WTC11 (cell line): ENCODE measurements around the gene MAP3K1. TPM values are rescaled to one million over a fixed set of nuclear protein-coding genes. Genes with fewer than 3 reads are reported as not detected.

Experiments
- ATAC-seq: fragments of 200-7000 bp; cut with Tn5 transposase; 2 replicates; pipeline ENCODE4 v1.10.0; 2021; ENCODE audit warnings: mild to moderate bottlenecking, moderate library complexity
- CTCF ChIA-PET: fragments of 300-600 bp; sonication (Branson Sonifier 250); formaldehyde crosslinking; loops from one replicate; lab custom pipeline; 2021; ENCODE audit warnings: antibody characterized with exemption; lab: Charles Lee
- POLR2A ChIA-PET: fragments of 350-600 bp; sonication (Branson Sonifier 250); formaldehyde crosslinking; loops from one replicate; lab custom pipeline; 2021; ENCODE audit warnings: antibody characterized with exemption; lab: Charles Lee
- DNase-seq: peaks from one replicate; pipeline ENCODE4 v3.0.0; 2021; ENCODE audit warnings: low spot score
- H3K27ac Mint-ChIP-seq: 2 replicates; pipeline ENCODE4 v1.8.0; 2021; ENCODE audit warnings: mixed read lengths
- H3K27me3 Mint-ChIP-seq: 2 replicates; pipeline ENCODE4 v1.8.0; 2021; ENCODE audit warnings: low read depth, mild to moderate bottlenecking, moderate library complexity, mixed read lengths
- H3K36me3 Mint-ChIP-seq: 2 replicates; pipeline ENCODE4 v1.8.0; 2021; ENCODE audit warnings: mixed read lengths
- H3K4me1 Mint-ChIP-seq: 2 replicates; pipeline ENCODE4 v1.8.0; 2022; ENCODE audit warnings: mixed read lengths
- H3K4me3 Mint-ChIP-seq: 2 replicates; pipeline ENCODE4 v1.8.0; 2021; ENCODE audit warnings: mild to moderate bottlenecking, moderate library complexity, mixed read lengths
- H3K9me3 Mint-ChIP-seq: 2 replicates; pipeline ENCODE4 v1.8.0; 2021; ENCODE audit warnings: mixed read lengths
- CREM ChIP-seq: sonication (generic); formaldehyde crosslinking; IDR thresholded peaks from 2 replicates; pipeline ENCODE4 v1.8.1; 2022; ENCODE audit warnings: mild to moderate bottlenecking, missing genetic modification reagents, moderate library complexity
- FOXJ3 ChIP-seq: sonication (generic); formaldehyde crosslinking; IDR thresholded peaks from 2 replicates; pipeline ENCODE4 v1.9.0; 2021; ENCODE audit warnings: missing genetic modification reagents, mild to moderate bottlenecking, borderline replicate concordance
- FOXK1 ChIP-seq: sonication (generic); formaldehyde crosslinking; IDR thresholded peaks from 2 replicates; pipeline ENCODE4 v1.8.0; 2022; ENCODE audit warnings: mild to moderate bottlenecking, moderate library complexity, missing genetic modification reagents
- GABPB1 ChIP-seq: sonication (generic); formaldehyde crosslinking; IDR thresholded peaks from 2 replicates; pipeline ENCODE4 v1.8.1; 2023; ENCODE audit warnings: mild to moderate bottlenecking, missing genetic modification reagents
- MXD4 ChIP-seq: fragments of 250-450 bp; sonication (Bioruptor Pico); IDR thresholded peaks from 2 replicates; pipeline ENCODE4 v1.8.0; 2021; ENCODE audit warnings: mild to moderate bottlenecking, moderate library complexity, borderline replicate concordance
- MYBL2 ChIP-seq: sonication (generic); formaldehyde crosslinking; IDR thresholded peaks from 2 replicates; pipeline ENCODE4 v1.8.1; 2023; ENCODE audit warnings: mild to moderate bottlenecking, moderate library complexity, missing genetic modification reagents
- NFATC4 ChIP-seq: fragments of 250-450 bp; sonication (Bioruptor Pico); IDR thresholded peaks from 2 replicates; pipeline ENCODE4 v1.9.0; 2021; ENCODE audit warnings: mild to moderate bottlenecking
- NR3C1 ChIP-seq: sonication (generic); formaldehyde crosslinking; conservative IDR thresholded peaks from 2 replicates; pipeline ENCODE4 v1.8.1; 2023; ENCODE audit warnings: low read depth, mild to moderate bottlenecking, missing genetic modification reagents
- RELA ChIP-seq: sonication (generic); formaldehyde crosslinking; IDR thresholded peaks from 2 replicates; pipeline ENCODE4 v1.8.1; 2022; ENCODE audit warnings: missing genetic modification reagents, mild to moderate bottlenecking, borderline replicate concordance
- SMAD4 ChIP-seq: sonication (generic); formaldehyde crosslinking; IDR thresholded peaks from 2 replicates; pipeline ENCODE4 v1.8.0; 2022; ENCODE audit warnings: mild to moderate bottlenecking, missing genetic modification reagents
- ZBTB21 ChIP-seq: sonication (generic); formaldehyde crosslinking; IDR thresholded peaks from 2 replicates; pipeline ENCODE4 v1.8.1; 2023; ENCODE audit warnings: mild to moderate bottlenecking, missing genetic modification reagents, borderline replicate concordance
- ZNF219 ChIP-seq: sonication (generic); formaldehyde crosslinking; IDR thresholded peaks from 2 replicates; pipeline ENCODE4 v1.8.0; 2023; ENCODE audit warnings: missing genetic modification reagents, mild to moderate bottlenecking, borderline replicate concordance
- total RNA-seq: library from RNA; stranded (reverse); gene quantifications from 3 replicates; pipeline ENCODE4 v1.2.3, GENCODE V29; 2021
- TF ChIP-seq, protein P1 (sequence below): sonication (generic); formaldehyde crosslinking; IDR thresholded peaks from 2 replicates; pipeline ENCODE4 v1.8.0; 2022; ENCODE audit warnings: mild to moderate bottlenecking, missing genetic modification reagents
- TF ChIP-seq, protein P2 (sequence below): sonication (generic); formaldehyde crosslinking; IDR thresholded peaks from 2 replicates; pipeline ENCODE4 v1.8.1; 2022; ENCODE audit warnings: low read depth, missing genetic modification reagents, borderline replicate concordance
- TF ChIP-seq, protein P3 (sequence below): sonication (generic); formaldehyde crosslinking; IDR thresholded peaks from 2 replicates; pipeline ENCODE4 v1.8.1; 2023; ENCODE audit warnings: mild to moderate bottlenecking, missing genetic modification reagents, moderate library complexity
- TF ChIP-seq, protein P4 (sequence below): fragments of 250-450 bp; sonication (Bioruptor Pico); conservative IDR thresholded peaks from 2 replicates; pipeline ENCODE4 v1.9.0; 2021; ENCODE audit warnings: mild to moderate bottlenecking
- TF ChIP-seq, protein P5 (sequence below): fragments of 250-450 bp; sonication (Bioruptor Pico); IDR thresholded peaks from 2 replicates; pipeline ENCODE4 v2.1.2; 2022; ENCODE audit warnings: mild to moderate bottlenecking, moderate library complexity
- TF ChIP-seq, protein P6 (sequence below): fragments of 200-600 bp; IDR thresholded peaks from 2 replicates; pipeline ENCODE4 v1.8.0; 2022; ENCODE audit warnings: antibody characterized with exemption
- TF ChIP-seq, protein P7 (sequence below): sonication (generic); formaldehyde crosslinking; IDR thresholded peaks from 2 replicates; pipeline ENCODE4 v1.8.0; 2022; ENCODE audit warnings: mild to moderate bottlenecking, missing genetic modification reagents
- TF ChIP-seq, protein P8 (sequence below): fragments of 250-450 bp; sonication (Bioruptor Pico); IDR thresholded peaks from 2 replicates; pipeline ENCODE4 v1.9.0; 2021; ENCODE audit warnings: moderate library complexity, mild to moderate bottlenecking, inconsistent platforms, borderline replicate concordance

Gene MAP3K1
- total RNA-seq, 1 experiment from 2014 or later = 16.3 TPM

DNA sequence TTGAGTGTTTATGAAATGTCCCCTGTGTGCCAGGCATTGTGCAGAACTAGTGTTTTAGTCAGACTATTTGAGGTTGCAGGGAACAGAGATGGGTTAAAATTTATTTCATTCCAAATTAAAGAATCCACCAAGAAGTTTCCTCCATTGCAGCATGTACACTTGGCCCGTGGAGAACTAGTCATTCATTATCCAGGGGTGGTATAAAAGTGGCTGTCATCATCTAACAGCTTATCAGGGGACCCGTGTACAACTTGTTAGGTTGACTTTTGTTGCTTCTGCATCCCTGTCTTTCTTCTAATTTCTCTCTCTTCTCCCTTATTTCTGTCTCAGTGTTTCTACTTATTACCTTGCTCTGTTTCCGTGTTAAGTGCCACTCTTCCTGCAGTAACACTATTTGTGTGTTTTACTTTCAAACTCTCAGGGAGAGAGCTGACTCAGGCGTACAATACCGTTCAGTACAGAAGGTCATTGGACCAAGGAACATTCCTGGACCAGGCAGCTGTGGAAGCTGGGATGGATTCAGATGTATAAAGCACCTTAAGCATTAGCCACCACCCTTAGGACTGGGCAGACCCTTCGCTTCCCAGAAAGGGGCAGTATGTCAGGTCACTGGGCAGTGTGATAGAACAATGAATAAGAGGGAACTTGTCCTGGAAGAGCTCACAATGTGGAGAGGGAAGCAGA lies 36.1 kb downstream of the MAP3K1 start:
- H3K27me3 Mint-ChIP-seq = no peaks in the 10 kb centered on the region
- POLR2A ChIA-PET = no interaction called here
- no peak for DNase-seq
- ATAC-seq = no peak
- no peak overlapping the region for H3K27ac Mint-ChIP-seq
- no peaks in the 10 kb centered on the region for H3K36me3 Mint-ChIP-seq
- no peak overlapping the region for H3K4me3 Mint-ChIP-seq
- TF ChIP-seq, protein P1, sequence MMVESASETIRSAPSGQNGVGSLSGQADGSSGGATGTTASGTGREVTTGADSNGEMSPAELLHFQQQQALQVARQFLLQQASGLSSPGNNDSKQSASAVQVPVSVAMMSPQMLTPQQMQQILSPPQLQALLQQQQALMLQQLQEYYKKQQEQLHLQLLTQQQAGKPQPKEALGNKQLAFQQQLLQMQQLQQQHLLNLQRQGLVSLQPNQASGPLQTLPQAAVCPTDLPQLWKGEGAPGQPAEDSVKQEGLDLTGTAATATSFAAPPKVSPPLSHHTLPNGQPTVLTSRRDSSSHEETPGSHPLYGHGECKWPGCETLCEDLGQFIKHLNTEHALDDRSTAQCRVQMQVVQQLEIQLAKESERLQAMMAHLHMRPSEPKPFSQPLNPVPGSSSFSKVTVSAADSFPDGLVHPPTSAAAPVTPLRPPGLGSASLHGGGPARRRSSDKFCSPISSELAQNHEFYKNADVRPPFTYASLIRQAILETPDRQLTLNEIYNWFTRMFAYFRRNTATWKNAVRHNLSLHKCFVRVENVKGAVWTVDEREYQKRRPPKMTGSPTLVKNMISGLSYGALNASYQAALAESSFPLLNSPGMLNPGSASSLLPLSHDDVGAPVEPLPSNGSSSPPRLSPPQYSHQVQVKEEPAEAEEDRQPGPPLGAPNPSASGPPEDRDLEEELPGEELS (CRISPR knock-in tag) = no peak
- TF ChIP-seq MYBL2 (CRISPR knock-in tag) = no peak
- no peak for TF ChIP-seq FOXK1 (CRISPR knock-in tag)
- TF ChIP-seq, protein P2, sequence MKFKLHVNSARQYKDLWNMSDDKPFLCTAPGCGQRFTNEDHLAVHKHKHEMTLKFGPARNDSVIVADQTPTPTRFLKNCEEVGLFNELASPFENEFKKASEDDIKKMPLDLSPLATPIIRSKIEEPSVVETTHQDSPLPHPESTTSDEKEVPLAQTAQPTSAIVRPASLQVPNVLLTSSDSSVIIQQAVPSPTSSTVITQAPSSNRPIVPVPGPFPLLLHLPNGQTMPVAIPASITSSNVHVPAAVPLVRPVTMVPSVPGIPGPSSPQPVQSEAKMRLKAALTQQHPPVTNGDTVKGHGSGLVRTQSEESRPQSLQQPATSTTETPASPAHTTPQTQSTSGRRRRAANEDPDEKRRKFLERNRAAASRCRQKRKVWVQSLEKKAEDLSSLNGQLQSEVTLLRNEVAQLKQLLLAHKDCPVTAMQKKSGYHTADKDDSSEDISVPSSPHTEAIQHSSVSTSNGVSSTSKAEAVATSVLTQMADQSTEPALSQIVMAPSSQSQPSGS = no peak
- TF ChIP-seq, protein P3, sequence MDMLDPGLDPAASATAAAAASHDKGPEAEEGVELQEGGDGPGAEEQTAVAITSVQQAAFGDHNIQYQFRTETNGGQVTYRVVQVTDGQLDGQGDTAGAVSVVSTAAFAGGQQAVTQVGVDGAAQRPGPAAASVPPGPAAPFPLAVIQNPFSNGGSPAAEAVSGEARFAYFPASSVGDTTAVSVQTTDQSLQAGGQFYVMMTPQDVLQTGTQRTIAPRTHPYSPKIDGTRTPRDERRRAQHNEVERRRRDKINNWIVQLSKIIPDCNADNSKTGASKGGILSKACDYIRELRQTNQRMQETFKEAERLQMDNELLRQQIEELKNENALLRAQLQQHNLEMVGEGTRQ (CRISPR knock-in tag) = no peak
- TF ChIP-seq, protein P4, sequence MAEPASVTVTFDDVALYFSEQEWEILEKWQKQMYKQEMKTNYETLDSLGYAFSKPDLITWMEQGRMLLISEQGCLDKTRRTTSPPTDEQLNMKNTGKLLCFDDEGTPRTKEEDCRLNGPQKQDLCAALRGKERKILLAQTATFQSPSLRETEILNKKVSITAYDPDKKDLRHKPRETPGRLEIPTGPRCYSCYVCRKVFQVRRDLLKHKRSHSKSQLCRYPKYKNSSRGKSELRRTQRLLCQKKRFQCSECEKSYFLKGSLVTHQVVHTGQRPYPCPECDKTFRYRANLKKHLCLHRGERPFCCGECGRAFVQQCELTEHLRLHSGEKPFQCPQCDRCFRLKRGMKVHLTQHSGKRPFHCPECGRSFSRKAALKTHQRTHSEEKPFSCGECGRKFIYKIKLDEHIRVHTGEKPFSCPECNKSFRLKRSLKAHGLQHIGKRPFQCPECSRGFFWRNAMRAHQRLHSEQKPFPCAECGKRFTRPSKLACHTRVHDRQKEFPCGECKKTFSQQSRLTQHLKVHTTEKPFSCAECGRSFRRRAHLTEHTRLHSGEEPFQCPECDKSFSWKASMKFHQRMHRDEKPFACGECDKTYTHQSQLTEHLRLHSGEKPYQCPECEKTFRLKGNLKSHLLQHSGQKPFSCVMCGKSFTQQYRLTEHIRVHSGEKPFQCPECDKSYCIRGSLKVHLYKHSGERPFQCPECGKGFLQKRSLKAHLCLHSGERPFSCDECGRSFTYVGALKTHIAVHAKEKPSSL (CRISPR knock-in tag) = no peak
- TF ChIP-seq FOXJ3 (CRISPR knock-in tag) = no peak
- no peak for TF ChIP-seq SMAD4 (CRISPR knock-in tag)
- TF ChIP-seq NR3C1 (CRISPR knock-in tag) = no peak
- TF ChIP-seq RELA (CRISPR knock-in tag) = no peak
- no peak for TF ChIP-seq ZBTB21 (CRISPR knock-in tag)
- TF ChIP-seq GABPB1 (CRISPR knock-in tag) = no peak
- TF ChIP-seq, all 79 proteins: peak for 0
- CTCF ChIA-PET = interaction anchor here (0.9 to 1.2 kb wide), 2 partner anchors 13 to 24 kb away, joined by 3 read pairs; no protein-coding TSS in a partner anchor
- Mint-ChIP-seq H3K4me1 (peaks cover 51% of the 10 kb centered on the region), H3K9me3 (no peaks in the 10 kb centered on the region)

DNA sequence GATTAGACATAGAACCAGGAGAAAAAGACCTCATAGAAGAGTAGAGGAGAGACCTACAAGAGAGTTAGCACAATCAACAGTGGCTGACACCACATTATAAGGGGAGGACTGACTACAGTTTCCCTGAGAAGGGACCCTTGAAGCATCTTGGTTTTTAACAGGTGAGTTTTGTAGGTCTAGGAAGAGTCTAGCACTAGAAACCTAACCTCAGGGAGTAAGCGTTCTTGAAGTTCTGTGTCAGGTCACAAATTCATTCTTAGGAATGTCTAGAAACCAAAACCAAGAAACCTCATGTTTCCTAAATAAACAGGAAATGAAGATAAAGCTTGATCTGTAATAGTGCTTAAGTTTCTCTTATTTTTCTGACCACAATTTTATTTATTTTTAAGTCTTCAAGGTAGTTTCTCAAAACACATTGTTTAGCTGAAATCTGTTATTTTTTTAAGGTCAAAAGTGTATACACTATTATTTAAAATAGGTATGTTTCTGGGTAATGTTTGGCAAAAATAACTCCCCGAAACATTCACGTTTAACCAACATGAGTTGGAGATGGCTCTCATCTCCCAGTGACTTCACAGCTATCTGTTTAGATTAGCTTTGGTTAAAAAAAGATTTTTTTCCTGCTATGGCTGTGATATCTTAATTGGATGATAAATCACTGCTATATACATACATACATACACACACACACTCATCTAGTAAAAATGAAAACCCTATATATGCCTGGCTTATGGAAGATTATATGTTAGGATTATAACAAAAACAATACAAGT lies 37.1 kb downstream of the MAP3K1 start:
- Mint-ChIP-seq H3K9me3 (no peaks in the 10 kb centered on the region), H3K4me1 (peaks cover 44% of the 10 kb centered on the region), H3K4me3 (no peak overlapping the region), H3K27me3 (no peaks in the 10 kb centered on the region), H3K27ac (no peak overlapping the region), H3K36me3 (no peaks in the 10 kb centered on the region)
- ATAC-seq = no peak
- DNase-seq = no peak
- CTCF ChIA-PET = interaction anchor here (0.9 to 1.2 kb wide), 2 partner anchors 14 to 25 kb away, joined by 3 read pairs; no protein-coding TSS in a partner anchor
- POLR2A ChIA-PET = no interaction called here
- TF ChIP-seq, protein P5, sequence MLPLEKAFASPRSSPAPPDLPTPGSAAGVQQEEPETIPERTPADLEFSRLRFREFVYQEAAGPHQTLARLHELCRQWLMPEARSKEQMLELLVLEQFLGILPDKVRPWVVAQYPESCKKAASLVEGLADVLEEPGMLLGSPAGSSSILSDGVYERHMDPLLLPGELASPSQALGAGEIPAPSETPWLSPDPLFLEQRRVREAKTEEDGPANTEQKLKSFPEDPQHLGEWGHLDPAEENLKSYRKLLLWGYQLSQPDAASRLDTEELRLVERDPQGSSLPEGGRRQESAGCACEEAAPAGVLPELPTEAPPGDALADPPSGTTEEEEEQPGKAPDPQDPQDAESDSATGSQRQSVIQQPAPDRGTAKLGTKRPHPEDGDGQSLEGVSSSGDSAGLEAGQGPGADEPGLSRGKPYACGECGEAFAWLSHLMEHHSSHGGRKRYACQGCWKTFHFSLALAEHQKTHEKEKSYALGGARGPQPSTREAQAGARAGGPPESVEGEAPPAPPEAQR (CRISPR knock-in tag) = no peak
- TF ChIP-seq, protein P6, sequence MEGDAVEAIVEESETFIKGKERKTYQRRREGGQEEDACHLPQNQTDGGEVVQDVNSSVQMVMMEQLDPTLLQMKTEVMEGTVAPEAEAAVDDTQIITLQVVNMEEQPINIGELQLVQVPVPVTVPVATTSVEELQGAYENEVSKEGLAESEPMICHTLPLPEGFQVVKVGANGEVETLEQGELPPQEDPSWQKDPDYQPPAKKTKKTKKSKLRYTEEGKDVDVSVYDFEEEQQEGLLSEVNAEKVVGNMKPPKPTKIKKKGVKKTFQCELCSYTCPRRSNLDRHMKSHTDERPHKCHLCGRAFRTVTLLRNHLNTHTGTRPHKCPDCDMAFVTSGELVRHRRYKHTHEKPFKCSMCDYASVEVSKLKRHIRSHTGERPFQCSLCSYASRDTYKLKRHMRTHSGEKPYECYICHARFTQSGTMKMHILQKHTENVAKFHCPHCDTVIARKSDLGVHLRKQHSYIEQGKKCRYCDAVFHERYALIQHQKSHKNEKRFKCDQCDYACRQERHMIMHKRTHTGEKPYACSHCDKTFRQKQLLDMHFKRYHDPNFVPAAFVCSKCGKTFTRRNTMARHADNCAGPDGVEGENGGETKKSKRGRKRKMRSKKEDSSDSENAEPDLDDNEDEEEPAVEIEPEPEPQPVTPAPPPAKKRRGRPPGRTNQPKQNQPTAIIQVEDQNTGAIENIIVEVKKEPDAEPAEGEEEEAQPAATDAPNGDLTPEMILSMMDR = no peak
- no peak for TF ChIP-seq NFATC4 (CRISPR knock-in tag)
- TF ChIP-seq, protein P7, sequence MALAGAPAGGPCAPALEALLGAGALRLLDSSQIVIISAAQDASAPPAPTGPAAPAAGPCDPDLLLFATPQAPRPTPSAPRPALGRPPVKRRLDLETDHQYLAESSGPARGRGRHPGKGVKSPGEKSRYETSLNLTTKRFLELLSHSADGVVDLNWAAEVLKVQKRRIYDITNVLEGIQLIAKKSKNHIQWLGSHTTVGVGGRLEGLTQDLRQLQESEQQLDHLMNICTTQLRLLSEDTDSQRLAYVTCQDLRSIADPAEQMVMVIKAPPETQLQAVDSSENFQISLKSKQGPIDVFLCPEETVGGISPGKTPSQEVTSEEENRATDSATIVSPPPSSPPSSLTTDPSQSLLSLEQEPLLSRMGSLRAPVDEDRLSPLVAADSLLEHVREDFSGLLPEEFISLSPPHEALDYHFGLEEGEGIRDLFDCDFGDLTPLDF = no peak
- TF ChIP-seq RELA (CRISPR knock-in tag) = no peak
- TF ChIP-seq ZNF219 (CRISPR knock-in tag) = no peak
- no peak for TF ChIP-seq CREM (CRISPR knock-in tag)
- TF ChIP-seq MXD4 = no peak
- TF ChIP-seq, protein P8, sequence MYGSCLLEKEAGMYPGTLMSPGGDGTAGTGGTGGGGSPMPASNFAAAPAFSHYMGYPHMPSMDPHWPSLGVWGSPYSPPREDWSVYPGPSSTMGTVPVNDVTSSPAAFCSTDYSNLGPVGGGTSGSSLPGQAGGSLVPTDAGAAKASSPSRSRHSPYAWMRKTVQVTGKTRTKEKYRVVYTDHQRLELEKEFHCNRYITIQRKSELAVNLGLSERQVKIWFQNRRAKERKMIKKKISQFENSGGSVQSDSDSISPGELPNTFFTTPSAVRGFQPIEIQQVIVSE (CRISPR knock-in tag) = no peak
